ENCODE data around the gene NAGLU.
A peak's percentile ranks its signal among the peaks of the same experiment; 100 is the strongest.

Gene NAGLU

GRCh38 chr17:42517516-42517915, 18.5 kb upstream of the NAGLU start:
- Histone ChIP-seq H3K27ac (peak overlapping the region in 2 of 11 experiments; percentile 75 to 83; a peak in 5 of 22 replicates), H3K4me1 (peaks cover 33 to 70% (median 49%) of the 10 kb centered on the region in 10 experiments)

GRCh38 chr17:42518046-42518754, 17.8 kb upstream of the NAGLU start:
- no peak for TF ChIP-seq Cebpa-rat (IDR thresholded peaks at IDR 0.05)
- H3K4me3 ChIP-seq: peak overlapping the region in 2 of 10 experiments; percentile 28 to 39; a peak in 4 of 20 replicates
- H3K4me2 ChIP-seq: peak overlapping the region; percentile 40 to 95 (median 80)
- H4K20me1 ChIP-seq: peaks cover 0 to 98% (median 0%) of the 10 kb centered on the region in 11 experiments; a peak in 6 of 22 replicates
- peak overlapping the region; percentile 1 to 75 (median 34); a peak in 16 of 22 replicates for H3K9ac ChIP-seq
- peak overlapping the region in 8 of 11 experiments; percentile 20 to 83 (median 54); a peak in 13 of 22 replicates for H3K27ac ChIP-seq
- H3K9me3 ChIP-seq (replicated peaks in 1 of 11): no peaks in the 10 kb centered on the region
- peaks cover 28 to 67% (median 45%) of the 10 kb centered on the region in 10 experiments for H3K4me1 ChIP-seq
- H3K27me3 ChIP-seq: no peaks in the 10 kb centered on the region
- H3K36me3 ChIP-seq: peaks cover 0 to 78% (median 0%) of the 10 kb centered on the region in 11 experiments; a peak in 7 of 22 replicates

More at GRCh38 chr17:42517516-42517915, 18.5 kb upstream of the NAGLU start:
- H4K20me1 ChIP-seq: peaks cover 0 to 98% (median 0%) of the 10 kb centered on the region in 11 experiments; a peak in 6 of 22 replicates
- peaks cover 0 to 5% (median 0%) of the 10 kb centered on the region in 11 experiments; a peak in 1 of 22 replicates for H3K27me3 ChIP-seq
- no peak for TF ChIP-seq Cebpa-rat (IDR thresholded peaks at IDR 0.05)
- H3K9ac ChIP-seq: peak overlapping the region in 5 of 11 experiments; percentile 20 to 75 (median 43); a peak in 3 of 22 replicates
- H3K9me3 ChIP-seq (replicated peaks in 1 of 11): no peaks in the 10 kb centered on the region
- peak overlapping the region in 10 of 11 experiments; percentile 72 to 95 (median 83); a peak in 21 of 22 replicates for H3K4me2 ChIP-seq
- H3K4me3 ChIP-seq: peak overlapping the region in 2 of 10 experiments; percentile 28 to 39; a peak in 2 of 20 replicates
- H3K36me3 ChIP-seq: peaks cover 0 to 78% (median 0%) of the 10 kb centered on the region in 11 experiments; a peak in 7 of 22 replicates

DNA sequence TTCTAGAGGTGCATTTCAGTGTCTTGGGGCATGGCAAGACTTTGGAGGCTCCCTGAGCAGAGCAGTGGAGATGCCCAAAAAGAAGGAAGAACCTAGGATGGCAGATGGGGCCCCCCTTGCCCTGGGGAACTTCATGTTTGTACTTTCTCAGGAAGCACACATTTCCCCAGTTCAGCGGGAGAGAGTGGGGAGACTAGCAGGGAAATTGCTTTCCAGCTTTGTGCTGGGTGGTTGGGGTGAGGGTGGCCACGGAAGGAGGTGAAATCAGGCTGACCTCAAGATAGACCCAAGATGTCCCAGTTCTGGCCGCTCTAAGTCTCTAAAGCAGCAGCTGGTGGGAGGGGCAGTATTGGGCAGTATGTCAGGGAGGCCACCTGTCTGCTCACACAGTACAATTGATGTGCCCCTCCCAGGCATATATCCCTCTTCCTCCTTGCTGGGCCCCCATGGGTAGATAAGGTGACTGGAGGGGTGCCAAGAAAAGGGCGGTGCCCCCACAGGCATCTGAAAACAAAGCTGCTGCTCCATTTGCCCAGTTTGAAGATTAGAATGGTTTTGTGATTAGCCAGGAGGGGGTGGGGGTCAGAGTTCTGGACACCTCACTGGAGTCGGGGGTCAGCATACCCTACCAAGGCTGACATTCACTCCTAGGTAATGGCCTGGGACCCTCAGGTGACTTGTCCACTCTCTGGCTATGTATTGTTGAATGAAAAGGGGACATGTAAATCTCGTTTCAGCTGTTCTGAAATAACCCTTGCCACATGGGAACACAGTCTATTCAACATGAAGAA, 17.1 kb upstream of the NAGLU start:
- peaks cover 0 to 90% (median 0%) of the 10 kb centered on the region in 11 experiments; a peak in 6 of 22 replicates for H4K20me1 ChIP-seq
- no peaks in the 10 kb centered on the region for H3K27me3 ChIP-seq
- H3K27ac ChIP-seq: peak overlapping the region in 7 of 11 experiments; percentile 34 to 83 (median 53); a peak in 11 of 22 replicates
- peaks cover 28 to 67% (median 45%) of the 10 kb centered on the region in 10 experiments for H3K4me1 ChIP-seq
- peak overlapping the region in 8 of 11 experiments; percentile 20 to 75 (median 46); a peak in 13 of 22 replicates for H3K9ac ChIP-seq
- no peak for TF ChIP-seq Cebpa-rat (IDR thresholded peaks at IDR 0.05)
- no peaks in the 10 kb centered on the region for H3K9me3 ChIP-seq (replicated peaks in 1 of 11)
- peak overlapping the region in 1 of 10 experiments; percentile 28; a peak in 3 of 20 replicates for H3K4me3 ChIP-seq
- peaks cover 0 to 78% (median 0%) of the 10 kb centered on the region in 11 experiments; a peak in 7 of 22 replicates for H3K36me3 ChIP-seq
- peak overlapping the region; percentile 40 to 95 (median 80) for H3K4me2 ChIP-seq

DNA sequence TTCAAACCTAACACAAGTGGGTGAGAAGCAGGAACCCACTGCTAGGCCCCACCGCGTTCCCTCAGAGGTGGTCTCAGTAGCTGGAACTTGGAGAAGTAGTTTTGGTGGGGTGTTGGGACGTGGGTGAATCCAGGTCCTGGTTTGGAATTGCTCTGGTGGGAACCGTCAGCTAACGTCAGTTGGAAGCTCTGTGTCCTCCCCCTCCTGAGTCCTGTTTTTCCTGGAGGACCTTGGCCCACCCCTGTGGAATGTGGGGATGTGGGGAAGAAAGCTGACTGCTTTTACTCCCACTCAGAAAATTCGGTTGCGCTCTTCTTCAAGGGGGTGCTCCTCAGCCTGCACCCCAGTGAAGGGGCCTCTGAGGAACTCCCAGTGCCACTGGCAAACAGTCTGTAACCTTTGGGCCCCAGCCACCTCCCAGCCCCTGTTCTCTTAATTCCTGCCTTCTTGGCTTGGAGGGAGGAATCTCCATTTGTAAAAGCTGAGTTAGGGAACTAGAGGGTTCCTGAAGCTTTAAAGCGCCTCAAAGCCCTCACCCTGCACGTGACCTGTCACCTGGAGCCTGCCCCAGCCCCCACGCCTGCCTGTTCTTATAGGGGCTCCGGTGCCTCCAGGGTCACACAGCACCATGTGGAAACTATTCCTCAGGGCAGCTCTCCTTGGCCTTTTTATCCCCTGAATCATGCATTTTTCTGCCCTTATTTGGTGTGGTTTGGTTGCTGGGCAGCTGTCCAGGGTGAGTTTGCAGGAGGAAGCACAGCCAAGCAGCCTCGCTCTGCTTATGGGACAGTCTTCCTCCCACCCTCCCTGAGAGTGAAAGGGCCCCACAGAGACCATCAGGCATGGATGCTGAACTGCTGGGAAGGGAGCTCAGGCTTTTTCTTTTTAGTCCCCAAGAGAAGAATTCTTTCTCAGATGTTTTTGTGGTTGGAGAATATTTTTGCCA, 16.2 kb upstream of the NAGLU start:
- Histone ChIP-seq H3K9ac (peak overlapping the region in 5 of 11 experiments; percentile 13 to 75 (median 58); a peak in 8 of 22 replicates), H3K36me3 (peaks cover 0 to 73% (median 0%) of the 10 kb centered on the region in 11 experiments; a peak in 7 of 22 replicates), H3K9me3 (replicated peaks in 1 of 11) (no peaks in the 10 kb centered on the region), H3K27ac (peak overlapping the region in 3 of 11 experiments; percentile 61 to 83 (median 75); a peak in 7 of 22 replicates), H3K27me3 (no peaks in the 10 kb centered on the region), H3K4me1 (peaks cover 28 to 66% (median 45%) of the 10 kb centered on the region in 10 experiments), H3K4me2 (peak overlapping the region; percentile 40 to 95 (median 80); a peak in 20 of 22 replicates), H3K4me3 (0 out of 20 replicates have a peak overlapping the region, but pooled peaks of 1 of the 10 experiments have one; percentile 12), H4K20me1 (peaks cover 0 to 81% (median 0%) of the 10 kb centered on the region in 11 experiments; a peak in 5 of 22 replicates)
- TF ChIP-seq Cebpa-rat (IDR thresholded peaks at IDR 0.05): no peak

DNA sequence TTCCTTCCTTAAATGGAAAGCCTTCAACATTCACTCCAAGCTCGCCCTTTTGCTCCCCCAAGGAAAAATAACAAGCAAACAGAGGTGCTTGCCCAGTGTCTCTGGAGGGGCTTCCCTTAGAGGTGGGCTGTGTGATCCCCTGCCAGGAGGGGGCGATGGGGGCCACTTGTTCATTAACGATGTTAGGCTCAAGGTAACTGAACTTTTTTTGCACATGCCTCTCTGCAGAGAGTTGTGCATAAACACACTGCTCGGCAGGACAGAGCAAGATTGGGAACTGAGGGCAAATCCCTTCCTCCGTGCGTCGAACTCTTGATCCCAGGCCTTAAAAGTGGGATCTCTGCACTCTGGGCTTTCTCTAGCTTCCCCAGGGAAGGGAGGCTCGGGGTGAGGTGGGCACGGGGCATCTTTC, 15.5 kb upstream of the NAGLU start:
- no peak for TF ChIP-seq Cebpa-rat (IDR thresholded peaks at IDR 0.05)
- H3K27ac ChIP-seq: peak overlapping the region in 2 of 11 experiments; percentile 75 to 83; a peak in 1 of 22 replicates
- peak overlapping the region in 2 of 11 experiments; percentile 13 to 75; a peak in 1 of 22 replicates for H3K9ac ChIP-seq
- peaks cover 28 to 69% (median 45%) of the 10 kb centered on the region in 10 experiments for H3K4me1 ChIP-seq
- peaks cover 0 to 65% (median 0%) of the 10 kb centered on the region in 11 experiments; a peak in 7 of 22 replicates for H3K36me3 ChIP-seq
- peak overlapping the region in 9 of 11 experiments; percentile 75 to 95 (median 86); a peak in 12 of 22 replicates for H3K4me2 ChIP-seq
- no peaks in the 10 kb centered on the region for H3K27me3 ChIP-seq
- H3K4me3 ChIP-seq: no peak overlapping the region
- peaks cover 0 to 74% (median 0%) of the 10 kb centered on the region in 11 experiments; a peak in 5 of 22 replicates for H4K20me1 ChIP-seq
- H3K9me3 ChIP-seq (replicated peaks in 1 of 11): no peaks in the 10 kb centered on the region

- H3K36me3 ChIP-seq: peaks cover 0 to 61% (median 0%) of the 10 kb centered on the region in 11 experiments; a peak in 7 of 22 replicates
- no peak overlapping the region; a peak in 1 of 22 replicates for H3K9ac ChIP-seq
- no peaks in the 10 kb centered on the region for H3K9me3 ChIP-seq (replicated peaks in 1 of 11)
- peaks cover 28 to 70% (median 46%) of the 10 kb centered on the region in 10 experiments for H3K4me1 ChIP-seq
- H3K4me3 ChIP-seq: no peak overlapping the region
- peak overlapping the region in 3 of 11 experiments; percentile 80 to 95 (median 93); a peak in 7 of 22 replicates for H3K4me2 ChIP-seq
- no peak overlapping the region for H3K27ac ChIP-seq
- no peak for TF ChIP-seq Cebpa-rat (IDR thresholded peaks at IDR 0.05)
- peaks cover 0 to 69% (median 0%) of the 10 kb centered on the region in 11 experiments; a peak in 5 of 22 replicates for H4K20me1 ChIP-seq
- no peaks in the 10 kb centered on the region for H3K27me3 ChIP-seq
These were observed 15.0 kb upstream of the NAGLU start for GRCh38 chr17:42521036-42521435.

- Histone ChIP-seq H3K36me3 (peaks cover 0 to 53% (median 0%) of the 10 kb centered on the region in 11 experiments; a peak in 7 of 22 replicates), H3K9ac (0 out of 22 replicates have a peak overlapping the region, but pooled peaks of 1 of the 11 experiments have one; percentile 5), H4K20me1 (peaks cover 0 to 62% (median 0%) of the 10 kb centered on the region in 11 experiments; a peak in 5 of 22 replicates), H3K4me1 (peaks cover 23 to 70% (median 49%) of the 10 kb centered on the region in 10 experiments), H3K27me3 (no peaks in the 10 kb centered on the region), H3K4me2 (peak overlapping the region in 1 of 11 experiments; percentile 80; a peak in 1 of 22 replicates), H3K27ac (no peak overlapping the region), H3K9me3 (replicated peaks in 1 of 11) (no peaks in the 10 kb centered on the region), H3K4me3 (no peak overlapping the region)
- no peak for TF ChIP-seq Cebpa-rat (IDR thresholded peaks at IDR 0.05)
These were observed 14.3 kb upstream of the NAGLU start for GRCh38 chr17:42521666-42522262.

All from BLaER1 treated with 17β-estradiol and CSF1 and Interleukin-3, amounts not matched to agents 10 nM and 100 nM (cell line).